Fibroblast of lung (primary cell): ENCODE data around the gene GADL1. TPM values are rescaled to one million over a fixed set of nuclear protein-coding genes. Genes with fewer than 3 reads are reported as not detected.

Experiments used
- DNase-seq, 2 donors: peaks; one replicate each; pipeline versions ENCODE4 v3.0.0 to v3.0.0-alpha.2; 2010; ENCODE audit warnings: low read depth in 2 of 2
- H2AFZ ChIP-seq: 2 replicates; pipeline ENCODE4 v1.5.1; 2012; ENCODE audit warnings: low read length, control low read depth, inconsistent platforms
- H3K27ac ChIP-seq: 2 replicates; pipeline ENCODE4 v1.5.1; 2011; ENCODE audit warnings: low read length, control low read depth; ENCODE audit not compliant: insufficient read depth
- H3K27me3 ChIP-seq: 2 replicates; pipeline ENCODE4 v1.5.1; 2011; ENCODE audit warnings: mild to moderate bottlenecking, low read length; ENCODE audit not compliant: control insufficient read depth, insufficient read depth
- H3K36me3 ChIP-seq: 2 replicates; pipeline ENCODE4 v1.5.1; 2011; ENCODE audit warnings: low read length; ENCODE audit not compliant: control insufficient read depth, insufficient read depth
- H3K4me1 ChIP-seq: 2 replicates; pipeline ENCODE4 v1.5.1; 2011; ENCODE audit warnings: low read length; ENCODE audit not compliant: control insufficient read depth, insufficient read depth; ENCODE audit errors: extremely low read depth
- H3K4me2 ChIP-seq: 2 replicates; pipeline ENCODE4 v1.5.1; 2011; ENCODE audit warnings: low read length, control low read depth; ENCODE audit not compliant: insufficient read depth; ENCODE audit errors: extremely low read depth
- H3K4me3 ChIP-seq, 4 experiments: fragments of 200-600 bp in 1 of 4; sonication (generic) in 1 of 4; replicated peaks in 1 of 4; 2 replicates each; pipeline ENCODE4 v1.5.1; 2011 to 2016; ENCODE audit warnings: low read length in 4 of 4, low read depth in 3 of 4, mild to moderate bottlenecking in 3 of 4, control low read depth in 2 of 4, inconsistent platforms in 1 of 4, mixed read lengths in 1 of 4; ENCODE audit not compliant: insufficient read depth in 1 of 4; ENCODE audit errors: control extremely low read depth in 1 of 4
- H3K79me2 ChIP-seq: 2 replicates; pipeline ENCODE4 v1.5.1; 2012; ENCODE audit warnings: mild to moderate bottlenecking, low read length, inconsistent platforms; ENCODE audit not compliant: control insufficient read depth, insufficient read depth
- H3K9ac ChIP-seq: 2 replicates; pipeline ENCODE4 v1.5.1; 2011; ENCODE audit warnings: mild to moderate bottlenecking, low read length, control low read depth; ENCODE audit not compliant: insufficient read depth
- H3K9me3 ChIP-seq: 2 replicates; pipeline ENCODE4 v1.5.1; 2012; ENCODE audit warnings: low read depth, low read length; ENCODE audit not compliant: control insufficient read depth, insufficient read depth
- H4K20me1 ChIP-seq: 2 replicates; pipeline ENCODE4 v1.5.1; 2011; ENCODE audit warnings: low read length; ENCODE audit not compliant: control insufficient read depth, insufficient read depth; ENCODE audit errors: extremely low read depth
- EZH2 ChIP-seq: IDR thresholded peaks from 2 replicates; pipeline ENCODE4 v1.5.1; 2012; ENCODE audit warnings: low read length, control low read depth, mild to moderate bottlenecking; ENCODE audit errors: missing control alignments
- polyA plus RNA-seq, 2 donors: library from polyadenylated mRNA; depleted of rRNA in 1 of 2; stranded (reverse) in 1 of 2; unstranded in 1 of 2; fragments of >200 nt; gene quantifications; 2 replicates each; pipeline ENCODE4 v1.2.1, GENCODE V29; 2011 to 2012; ENCODE audit warnings: missing spikeins in 1 of 2
- total RNA-seq: library from RNA; depleted of rRNA; stranded (reverse); fragments of >200 nt; gene quantifications from 2 replicates; pipeline ENCODE4 v1.2.1, GENCODE V29; 2014
- TF ChIP-seq, protein P1 (sequence below), 2 donors: IDR thresholded peaks in 1 of 2; conservative IDR thresholded peaks in 1 of 2; 1 replicate in 1 of 2; 2 replicates in 1 of 2; pipeline ENCODE4 v1.5.1; 2011 to 2012; ENCODE audit warnings: low read length in 2 of 2, control low read depth in 1 of 2, inconsistent platforms in 1 of 2, low read depth in 1 of 2, mild to moderate bottlenecking in 1 of 2

The GADL1 gene
- total and polyA plus RNA-seq, 2 donors (not counting 1 experiment from before 2014, with no cell fraction given): 0.18 to 3.6 TPM

DNA sequence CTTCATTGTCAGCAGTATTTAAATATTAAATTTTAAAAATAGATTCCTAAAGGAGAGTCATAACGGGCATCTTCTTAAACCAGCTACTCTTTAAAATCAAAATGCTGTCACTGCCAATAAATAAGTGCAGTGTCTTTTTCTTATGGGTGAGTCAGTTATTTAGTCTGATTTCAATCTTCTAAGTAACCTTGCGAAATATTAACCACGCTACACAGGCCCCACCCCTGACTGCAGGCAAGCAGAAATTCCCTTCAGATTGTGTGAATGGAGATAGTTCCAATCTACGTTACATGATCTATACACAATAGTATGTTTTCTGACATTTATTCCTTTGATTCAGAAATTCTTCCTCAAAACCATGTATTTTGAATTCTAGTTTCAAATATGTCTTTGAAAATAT is 141.5 kb downstream of the GADL1 start:
- H3K4me2 ChIP-seq: no peak overlapping the region
- no peaks in the 10 kb centered on the region for H3K79me2 ChIP-seq
- no peak overlapping the region for H3K27ac ChIP-seq
- H3K27me3 ChIP-seq: no peaks in the 10 kb centered on the region
- H3K9ac ChIP-seq: no peak overlapping the region
- no peaks in the 10 kb centered on the region for H4K20me1 ChIP-seq
- no peaks in the 10 kb centered on the region for H3K36me3 ChIP-seq
- DNase-seq: peak; percentile 77 to 87
- no peaks in the 10 kb centered on the region for H3K9me3 ChIP-seq
- no peak overlapping the region for H3K4me3 ChIP-seq
- H2AFZ ChIP-seq: no peak overlapping the region
- TF ChIP-seq, protein P1, sequence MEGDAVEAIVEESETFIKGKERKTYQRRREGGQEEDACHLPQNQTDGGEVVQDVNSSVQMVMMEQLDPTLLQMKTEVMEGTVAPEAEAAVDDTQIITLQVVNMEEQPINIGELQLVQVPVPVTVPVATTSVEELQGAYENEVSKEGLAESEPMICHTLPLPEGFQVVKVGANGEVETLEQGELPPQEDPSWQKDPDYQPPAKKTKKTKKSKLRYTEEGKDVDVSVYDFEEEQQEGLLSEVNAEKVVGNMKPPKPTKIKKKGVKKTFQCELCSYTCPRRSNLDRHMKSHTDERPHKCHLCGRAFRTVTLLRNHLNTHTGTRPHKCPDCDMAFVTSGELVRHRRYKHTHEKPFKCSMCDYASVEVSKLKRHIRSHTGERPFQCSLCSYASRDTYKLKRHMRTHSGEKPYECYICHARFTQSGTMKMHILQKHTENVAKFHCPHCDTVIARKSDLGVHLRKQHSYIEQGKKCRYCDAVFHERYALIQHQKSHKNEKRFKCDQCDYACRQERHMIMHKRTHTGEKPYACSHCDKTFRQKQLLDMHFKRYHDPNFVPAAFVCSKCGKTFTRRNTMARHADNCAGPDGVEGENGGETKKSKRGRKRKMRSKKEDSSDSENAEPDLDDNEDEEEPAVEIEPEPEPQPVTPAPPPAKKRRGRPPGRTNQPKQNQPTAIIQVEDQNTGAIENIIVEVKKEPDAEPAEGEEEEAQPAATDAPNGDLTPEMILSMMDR (conservative IDR thresholded peaks at IDR 0.05 in 1 of 2, IDR thresholded peaks at IDR 0.05 in 1 of 2; ENCODE audit: low read depth in 1 of 2, low read length in 2 of 2): no peak
- no peak for TF ChIP-seq EZH2
- H3K4me1 ChIP-seq: no peaks in the 10 kb centered on the region

DNA sequence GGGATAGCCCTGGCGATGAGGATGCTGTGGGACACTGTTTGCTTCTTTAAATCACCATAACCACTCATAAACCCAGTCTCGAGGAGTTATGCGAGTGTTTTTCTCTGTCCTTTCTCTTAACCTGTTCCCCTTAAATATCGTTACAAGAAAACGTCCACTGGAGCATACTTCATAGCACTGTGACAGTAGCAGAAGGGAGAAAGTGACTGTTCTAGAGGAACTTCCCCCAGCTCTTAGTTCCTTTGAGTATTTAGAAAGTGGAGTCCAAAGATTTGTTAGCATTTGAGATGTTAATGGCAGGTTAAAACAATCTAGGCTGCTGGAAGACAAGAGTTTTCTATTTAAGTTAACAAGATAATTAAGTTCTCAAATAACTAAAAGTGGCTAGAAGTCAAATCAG is 142.0 kb downstream of the GADL1 start:
- no peak for TF ChIP-seq EZH2
- TF ChIP-seq, protein P1 (conservative IDR thresholded peaks at IDR 0.05 in 1 of 2, IDR thresholded peaks at IDR 0.05 in 1 of 2; ENCODE audit: low read depth in 1 of 2, low read length in 2 of 2): no peak
- no peak overlapping the region for H2AFZ ChIP-seq

DNA sequence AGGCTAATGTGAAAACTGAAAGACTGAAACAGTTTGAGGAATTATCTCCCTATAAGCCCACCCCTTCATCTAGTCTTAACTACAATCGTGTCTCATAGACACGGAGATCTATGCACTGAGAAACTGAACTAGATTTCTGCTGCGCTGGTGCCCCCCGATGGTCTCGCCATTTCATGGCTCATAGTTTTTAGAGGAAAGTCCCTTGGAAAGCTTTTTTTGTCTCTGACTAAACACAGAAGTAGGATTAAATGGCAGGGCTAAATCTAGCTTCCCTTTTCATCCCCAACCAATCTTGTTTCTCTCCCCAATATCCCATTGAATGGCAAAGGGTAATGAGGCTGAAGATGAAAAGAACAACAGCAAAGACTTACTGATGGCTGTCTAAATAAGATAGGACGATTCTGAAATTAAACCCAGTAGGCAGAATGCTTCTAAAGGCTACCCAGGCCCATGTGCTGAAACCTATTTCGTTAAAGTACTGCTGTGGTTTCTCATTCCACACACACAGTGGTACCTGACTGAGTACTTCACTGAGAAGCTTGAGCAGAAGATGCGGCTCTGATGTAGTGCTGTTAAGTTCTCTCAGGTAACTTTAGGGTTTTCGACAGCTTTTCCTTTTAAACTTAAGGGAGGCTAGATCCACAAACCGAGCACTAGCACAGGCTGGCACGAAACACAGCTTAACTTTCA is 142.7 kb downstream of the GADL1 start:
- Histone ChIP-seq H3K27me3 (no peaks in the 10 kb centered on the region), H3K9me3 (no peaks in the 10 kb centered on the region), H3K9ac (no peak overlapping the region), H3K36me3 (no peaks in the 10 kb centered on the region), H3K27ac (no peak overlapping the region), H3K4me3 (no peak overlapping the region), H3K79me2 (no peaks in the 10 kb centered on the region), H3K4me1 (no peaks in the 10 kb centered on the region), H3K4me2 (no peak overlapping the region), H2AFZ (no peak overlapping the region), H4K20me1 (no peaks in the 10 kb centered on the region)
- TF ChIP-seq, protein P1 (conservative IDR thresholded peaks at IDR 0.05 in 1 of 2, IDR thresholded peaks at IDR 0.05 in 1 of 2; ENCODE audit: low read depth in 1 of 2, low read length in 2 of 2): peak in 1 of 2 donors; percentile 65
- no peak for TF ChIP-seq EZH2
- peak; percentile 46 to 64 for DNase-seq

More for the DNA sequence above, 142.0 kb downstream of the GADL1 start:
- no peak overlapping the region for H3K4me2 ChIP-seq
- no peaks in the 10 kb centered on the region for H3K79me2 ChIP-seq
- no peaks in the 10 kb centered on the region for H3K9me3 ChIP-seq
- no peak overlapping the region for H3K27ac ChIP-seq
- no peaks in the 10 kb centered on the region for H4K20me1 ChIP-seq
- H3K4me1 ChIP-seq: no peaks in the 10 kb centered on the region
- no peak for DNase-seq
- no peak overlapping the region for H3K9ac ChIP-seq
- H3K36me3 ChIP-seq: no peaks in the 10 kb centered on the region
- no peaks in the 10 kb centered on the region for H3K27me3 ChIP-seq
- H3K4me3 ChIP-seq: no peak overlapping the region
